Mucosa of descending colon (tissue), 3 donors: ENCODE data around the gene ST6GALNAC3. TPM values are rescaled to one million over a fixed set of nuclear protein-coding genes. Genes with fewer than 3 reads are reported as not detected.

Experiments used
- ATAC-seq: fragments of 200-7000 bp; cut with Tn5 transposase; one replicate; pipeline ENCODE4 v1.9.1; 2020; ENCODE audit warnings: mild to moderate bottlenecking, moderate library complexity
- DNase-seq, 3 donors: peaks; one replicate each; pipeline ENCODE4 v3.0.0-alpha.2; 2020
- H3K36me3 ChIP-seq: fragments of 200-600 bp; one replicate; pipeline ENCODE4 v1.8.0; 2021; ENCODE audit warnings: low read depth, mild to moderate bottlenecking
- H3K4me1 ChIP-seq: fragments of 200-600 bp; one replicate; pipeline ENCODE4 v1.8.0; 2021; ENCODE audit warnings: low read depth, mild to moderate bottlenecking
- H3K4me3 ChIP-seq: fragments of 200-600 bp; one replicate; pipeline ENCODE4 v1.8.0; 2021; ENCODE audit warnings: mild to moderate bottlenecking
- H3K9me3 ChIP-seq: fragments of 200-600 bp; one replicate; pipeline ENCODE4 v1.8.0; 2021; ENCODE audit warnings: mild to moderate bottlenecking
- intact Hi-C, 2 donors: fragments of 100-400 bp; cut with DNase I in 1 of 2; cut with micrococcal nuclease in 1 of 2; formaldehyde crosslinking; loops; one replicate each; pipeline versions ENCODE4 v1.11.0 to v1.11.1; 2022; cut with DNase I, micrococcal nuclease
- total RNA-seq, 3 donors: library from RNA; stranded (reverse); fragmentation: NEBNext Ultra II Directional in 2 of 3; extraction: Animal tissue kit (Norgen Biotek cat#: 25700) in 2 of 3; gene quantifications; one replicate each; pipeline versions ENCODE4 v1.2.1 to v1.2.4, GENCODE V29; 2021 to 2023
- TF ChIP-seq, protein P1 (sequence below): fragments of 200-600 bp; IDR thresholded peaks from one replicate; pipeline ENCODE4 v1.8.0; 2022; ENCODE audit warnings: antibody characterized with exemption, mild to moderate bottlenecking
- donor health status: DM: no; HTN: no; CAD: no; lungs with moderate emphysema.
- donor health status: DM: no; HTN: no; CAD: no.
- donor health status: DM: no; HTN: yes; CAD: no.

Gene ST6GALNAC3
- total RNA-seq, 3 donors from 2014 or later: 5.4 to 9.0 (median 6.7) TPM

DNA sequence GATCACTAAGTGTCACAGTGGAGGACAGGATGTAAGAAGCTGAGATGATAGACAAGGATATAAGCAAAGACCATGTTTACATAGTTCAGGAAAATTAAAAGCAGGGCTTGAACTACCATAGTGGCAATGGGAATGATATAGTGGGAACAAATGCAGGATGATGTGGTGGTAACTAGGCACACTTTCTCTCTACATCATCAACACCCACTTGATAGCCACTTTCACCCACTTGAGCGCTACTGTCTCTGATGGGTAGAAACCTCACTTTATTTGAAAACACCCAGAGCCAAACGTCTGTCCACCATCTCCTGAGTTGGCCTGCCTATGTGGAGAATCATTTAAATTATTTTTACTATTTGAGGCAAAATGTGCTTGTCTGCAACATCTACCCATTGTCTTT lies 487.7 kb downstream of the ST6GALNAC3 start:
- ATAC-seq (no peak), DNase-seq (no peak)
- H3K4me1 ChIP-seq: no peaks in the 10 kb centered on the region
- intact Hi-C loops: no loop called here
- no peaks in the 10 kb centered on the region for H3K9me3 ChIP-seq
- TF ChIP-seq, protein P1, sequence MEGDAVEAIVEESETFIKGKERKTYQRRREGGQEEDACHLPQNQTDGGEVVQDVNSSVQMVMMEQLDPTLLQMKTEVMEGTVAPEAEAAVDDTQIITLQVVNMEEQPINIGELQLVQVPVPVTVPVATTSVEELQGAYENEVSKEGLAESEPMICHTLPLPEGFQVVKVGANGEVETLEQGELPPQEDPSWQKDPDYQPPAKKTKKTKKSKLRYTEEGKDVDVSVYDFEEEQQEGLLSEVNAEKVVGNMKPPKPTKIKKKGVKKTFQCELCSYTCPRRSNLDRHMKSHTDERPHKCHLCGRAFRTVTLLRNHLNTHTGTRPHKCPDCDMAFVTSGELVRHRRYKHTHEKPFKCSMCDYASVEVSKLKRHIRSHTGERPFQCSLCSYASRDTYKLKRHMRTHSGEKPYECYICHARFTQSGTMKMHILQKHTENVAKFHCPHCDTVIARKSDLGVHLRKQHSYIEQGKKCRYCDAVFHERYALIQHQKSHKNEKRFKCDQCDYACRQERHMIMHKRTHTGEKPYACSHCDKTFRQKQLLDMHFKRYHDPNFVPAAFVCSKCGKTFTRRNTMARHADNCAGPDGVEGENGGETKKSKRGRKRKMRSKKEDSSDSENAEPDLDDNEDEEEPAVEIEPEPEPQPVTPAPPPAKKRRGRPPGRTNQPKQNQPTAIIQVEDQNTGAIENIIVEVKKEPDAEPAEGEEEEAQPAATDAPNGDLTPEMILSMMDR: no peak
- H3K4me3 ChIP-seq: no peak overlapping the region
- H3K36me3 ChIP-seq: no peaks in the 10 kb centered on the region

DNA sequence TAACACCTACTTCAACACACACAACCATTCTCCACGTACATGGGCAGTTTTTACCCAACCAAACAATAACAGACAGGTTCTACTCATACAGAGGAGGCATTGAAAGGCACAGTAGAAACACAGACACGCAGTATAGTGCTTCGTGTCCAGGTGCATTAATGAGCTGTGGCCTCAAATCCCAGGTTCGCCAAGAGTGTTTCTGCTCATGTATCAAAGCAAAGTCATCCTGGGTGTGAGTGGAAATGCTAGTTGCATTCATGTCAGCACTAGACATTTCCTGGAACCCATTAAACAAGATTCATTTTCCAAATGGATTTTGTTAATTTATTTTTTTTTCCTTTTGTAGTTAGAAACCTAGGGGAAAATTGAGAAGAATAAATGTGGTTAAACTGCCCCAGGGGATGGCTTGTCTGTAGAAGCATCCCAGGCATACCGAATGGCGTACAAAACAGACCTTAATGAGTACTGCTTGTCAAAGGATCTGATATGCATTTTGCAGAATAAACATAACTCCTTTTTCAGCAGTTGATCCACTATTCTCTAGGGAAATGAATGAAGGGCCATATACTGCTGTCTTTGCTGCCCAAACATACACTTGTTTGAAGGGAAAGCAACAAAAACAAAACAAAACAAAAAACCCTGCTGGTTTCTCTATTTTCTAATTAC lies 494.2 kb downstream of the ST6GALNAC3 start:
- ATAC-seq: no peak
- H3K4me1 ChIP-seq: no peaks in the 10 kb centered on the region
- intact Hi-C loops: no loop called here

DNA sequence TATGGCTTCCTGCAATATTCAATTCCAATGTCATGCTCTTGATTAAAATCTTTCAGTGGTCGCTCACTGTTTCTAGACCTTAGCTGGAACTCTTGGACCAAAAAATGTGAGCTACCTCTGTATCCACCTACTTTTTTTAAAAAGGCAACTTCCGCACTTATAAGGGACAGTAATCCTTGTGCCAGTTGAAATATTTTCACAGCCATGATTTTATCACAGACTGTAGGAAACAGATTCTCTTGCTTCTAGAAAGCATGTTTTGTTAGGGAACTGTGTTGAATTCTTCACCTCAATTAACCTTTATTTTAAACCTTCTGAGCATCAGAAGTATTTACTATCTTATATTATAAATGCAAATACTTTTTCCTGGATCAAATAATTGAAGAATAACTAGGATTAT lies 496.7 kb downstream of the ST6GALNAC3 start:
- no peaks in the 10 kb centered on the region for H3K4me1 ChIP-seq
- intact Hi-C loops: no loop called here
- no peak for ATAC-seq
- H3K4me3 ChIP-seq: no peak overlapping the region
- DNase-seq: no peak
- TF ChIP-seq, protein P1: no peak
- no peaks in the 10 kb centered on the region for H3K36me3 ChIP-seq
- no peaks in the 10 kb centered on the region for H3K9me3 ChIP-seq

More for the DNA sequence above, 494.2 kb downstream of the ST6GALNAC3 start:
- Histone ChIP-seq H3K9me3 (no peaks in the 10 kb centered on the region), H3K36me3 (no peaks in the 10 kb centered on the region), H3K4me3 (no peak overlapping the region)
- no peak for DNase-seq
- TF ChIP-seq, protein P1: no peak

DNA sequence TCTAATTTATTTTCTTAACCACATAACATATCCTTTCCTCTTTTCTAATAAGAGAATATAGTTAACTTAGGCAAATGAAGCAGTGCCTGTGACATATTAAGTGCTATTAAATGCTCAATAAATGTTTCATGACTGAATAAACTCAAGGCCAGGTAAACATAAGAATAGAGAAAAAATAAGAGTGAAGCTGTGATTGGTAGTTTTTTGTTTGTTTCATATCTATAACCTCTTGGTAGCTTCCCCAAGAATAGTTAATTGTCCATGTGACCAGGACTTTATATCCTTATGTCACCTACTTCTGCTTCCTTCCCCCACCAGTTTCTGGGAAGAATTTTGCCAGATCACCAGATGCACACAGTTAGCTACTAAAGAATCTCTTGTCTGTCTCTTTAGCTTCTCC lies 497.7 kb downstream of the ST6GALNAC3 start:
- Histone ChIP-seq H3K4me3 (no peak overlapping the region), H3K4me1 (no peaks in the 10 kb centered on the region), H3K9me3 (no peaks in the 10 kb centered on the region), H3K36me3 (no peaks in the 10 kb centered on the region)
- ATAC-seq: no peak
- intact Hi-C loops: no loop called here
- TF ChIP-seq, protein P1: no peak
- DNase-seq: no peak

DNA sequence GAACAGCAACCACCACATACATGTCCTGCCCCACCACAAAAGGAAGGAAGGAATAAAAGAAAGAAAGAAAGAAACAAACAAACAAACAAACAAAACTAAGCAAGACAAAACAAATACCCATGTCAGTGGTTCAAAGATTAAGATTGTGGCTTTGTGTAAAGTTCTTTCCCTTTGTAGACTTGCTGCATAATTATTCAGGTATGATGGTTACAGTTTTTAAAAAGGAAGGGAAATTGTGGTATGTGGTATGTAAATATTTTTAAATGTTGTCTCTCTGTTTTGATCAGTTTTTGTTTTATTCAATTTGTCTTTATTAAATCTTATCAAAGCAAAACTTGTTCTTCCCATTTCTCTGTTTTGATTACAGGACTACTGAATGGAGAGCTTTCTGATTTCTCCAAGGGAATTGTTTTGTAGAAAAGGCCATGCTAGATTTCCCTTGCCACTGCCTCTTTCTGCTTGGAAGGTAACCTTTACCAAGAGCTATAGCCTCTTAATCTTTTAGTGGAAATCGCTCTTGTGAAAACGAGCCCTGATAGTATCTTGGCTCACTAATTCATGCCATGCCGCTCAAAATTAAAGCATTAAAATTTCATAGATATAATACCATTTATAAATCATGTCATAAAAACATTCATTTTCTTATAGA lies 502.5 kb downstream of the ST6GALNAC3 start:
- no peaks in the 10 kb centered on the region for H3K9me3 ChIP-seq
- ATAC-seq (no peak), DNase-seq (no peak)
- intact Hi-C loops: no loop called here
- TF ChIP-seq, protein P1: no peak
- H3K4me1 ChIP-seq: no peaks in the 10 kb centered on the region
- no peak overlapping the region for H3K4me3 ChIP-seq
- H3K36me3 ChIP-seq: no peaks in the 10 kb centered on the region
